Sigmoid colon (tissue), 4 donors: ENCODE measurements around the gene FURIN.

Experiments used
- CTCF ChIP-seq, 4 experiments: fragments of 450-650 bp in 3 of 4; fragments of 200-600 bp in 1 of 4; IDR thresholded peaks; one replicate each; pipeline ENCODE4 v1.5.1; 2016 to 2019; ENCODE audit warnings: antibody characterized with exemption in 4 of 4, mild to moderate bottlenecking in 3 of 4, moderate library complexity in 2 of 4
- POLR2AphosphoS5 ChIP-seq, 4 donors: sonication (generic); formaldehyde crosslinking; IDR thresholded peaks; one replicate each; pipeline ENCODE4 v1.6.1; 2017; ENCODE audit warnings: antibody characterized with exemption in 4 of 4

GRCh38 chr15:90860942-90861675 lies 7.3 kb upstream of the FURIN start:
- no peak for TF ChIP-seq POLR2AphosphoS5 (IDR thresholded peaks at IDR 0.05)
- TF ChIP-seq CTCF (IDR thresholded peaks at IDR 0.05): no peak
